Measurements from ENCODE around the gene CAPN5. TPM values are rescaled to one million over a fixed set of nuclear protein-coding genes. Genes with fewer than 3 reads are reported as not detected.

Gene CAPN5
- total and polyA plus RNA-seq, 2 of the 8 experiments (the other 6 are each of a cell fraction or from before 2014, with no cell fraction given), result 21.5 to 22.4 TPM

GRCh38 chr11:77127235-77127911 is 60.6 kb downstream of the CAPN5 start:
- Histone ChIP-seq H3K18ac (ENCODE audit: extremely low read depth, low read length) (no peak overlapping the region; the same call in 1 of the 2 replicates), H3K27me3 (replicated peaks in 1 of 4; ENCODE audit: control insufficient read depth in 3 of 4, extremely low read depth in 1 of 4, insufficient read depth in 3 of 4, low read length in 3 of 4) (peaks cover 0 to 2% (median 0%) of the 10 kb centered on the region in 4 experiments; a peak in 1 of 7 replicates), H3K56ac (replicated peaks; ENCODE audit: insufficient read length, low read depth, low read length) (no peak overlapping the region), H3K9ac (replicated peaks in 1 of 4; ENCODE audit: extremely low read depth in 1 of 4, low read depth in 3 of 4, low read length in 3 of 4) (no peak overlapping the region), H2AFZ (ENCODE audit: low read length) (peak overlapping the region; percentile 93), H3K23ac (ENCODE audit: insufficient read length) (no peak overlapping the region), H2BK5ac (ENCODE audit: low read depth, low read length) (peak overlapping the region; percentile 1; the same call in 1 of the 2 replicates), H2BK120ac (replicated peaks; ENCODE audit: low read depth, low read length) (peak overlapping the region; percentile 19), H4K8ac (ENCODE audit: extremely low read depth, insufficient read depth, low read length) (0 out of 2 replicates have a peak overlapping the region, but pooled peaks have one; percentile 63), H2BK20ac (ENCODE audit: low read length) (no peak overlapping the region; the same call in 1 of the 2 replicates), H2BK15ac (ENCODE audit: low read length) (peak overlapping the region; percentile 97; the same call in 1 of the 2 replicates), H2AK5ac (ENCODE audit: low read depth, low read length) (no peak overlapping the region), H3K4ac (replicated peaks; ENCODE audit: insufficient read length, low read depth, low read length) (no peak overlapping the region), H3K79me1 (ENCODE audit: low read depth, low read length) (no peaks in the 10 kb centered on the region), H2BK12ac (ENCODE audit: low read depth, low read length) (peak overlapping the region; percentile 1; the same call in 1 of the 2 replicates), H3K36me3 (ENCODE audit: control insufficient read depth in 2 of 4, insufficient read depth in 4 of 4, low read length in 3 of 4) (no peaks in the 10 kb centered on the region), H3K14ac (ENCODE audit: insufficient read length) (no peak overlapping the region), H3K4me3 (ENCODE audit: extremely low read depth in 1 of 4, insufficient read depth in 2 of 4, low read depth in 3 of 4, low read length in 4 of 4) (peak overlapping the region; percentile 5 to 59 (median 36); a peak in 7 of 8 replicates), H4K20me1 (replicated peaks in 1 of 2; ENCODE audit: control insufficient read depth in 1 of 2, insufficient read depth in 2 of 2, low read length in 2 of 2) (no peaks in the 10 kb centered on the region), H4K91ac (replicated peaks; ENCODE audit: insufficient read length, low read length) (peak overlapping the region; percentile 45), H3K4me1 (replicated peaks in 1 of 4; ENCODE audit: control insufficient read depth in 3 of 4, insufficient read depth in 4 of 4, low read length in 3 of 4) (peaks cover 4 to 15% (median 9%) of the 10 kb centered on the region in 4 experiments), H3K23me2 (ENCODE audit: low read depth, low read length) (0 out of 2 replicates have a peak, but pooled peaks cover 6% of the 10 kb centered on the region), H3K27ac (ENCODE audit: low read depth, low read length) (no peak overlapping the region), H3K79me2 (ENCODE audit: control insufficient read depth in 1 of 2, insufficient read depth in 2 of 2, low read length in 2 of 2) (no peaks in the 10 kb centered on the region), H4K5ac (ENCODE audit: insufficient read length, low read depth, low read length) (peak overlapping the region; percentile 35), H3K4me2 (ENCODE audit: insufficient read depth in 1 of 2, low read depth in 2 of 2, low read length in 2 of 2) (peak overlapping the region; percentile 32 to 82), H3K9me3 (ENCODE audit: insufficient read depth in 2 of 2, low read depth in 1 of 2, low read length in 1 of 2) (no peaks in the 10 kb centered on the region)
- DNase-seq (ENCODE audit: low read depth in 1 of 2, low spot score in 2 of 2), result peak in 1 of 2 experiments; percentile 89
- whole genome bisulfite sequencing, 2 experiments (ENCODE audit: extremely low coverage in 1 of 2, insufficient coverage in 1 of 2, insufficient read length in 1 of 2, insufficient replicate concordance in 2 of 2, low coverage in 1 of 2, low lambda C conversion rate in 2 of 2, missing lambda C conversion rate in 1 of 2), result 8% methylated on average over 27 of the region's 27 CpGs; no CpG with 5 or more reads in 1 of the 2 experiments
- CTCF ChIA-PET (ENCODE audit: partially characterized antibody), result interaction anchor here (0.6 to 13.9 kb wide), 52 partner anchors 9 to 492 kb away, joined by 3 to 248 read pairs (median 4); no protein-coding TSS in a partner anchor
- no peak for FAIRE-seq
- POLR2A ChIA-PET (ENCODE audit: partially characterized antibody), result interaction anchor here (0.8 to 2.7 kb wide), 6 partner anchors 17 to 62 kb away, joined by 3 to 8 read pairs (median 4); no protein-coding TSS in a partner anchor
- peak; percentile 46; the same call in 1 of the 2 replicates for TF ChIP-seq YY1 (IDR thresholded peaks at IDR 0.05; ENCODE audit: low read depth, low read length)
- no peak for TF ChIP-seq MAFK (IDR thresholded peaks at IDR 0.05; ENCODE audit: low read depth, low read length)
- TF ChIP-seq SUZ12 (IDR thresholded peaks at IDR 0.05; ENCODE audit: low read length), result no peak
- no peak for TF ChIP-seq BRCA1 (IDR thresholded peaks at IDR 0.05; ENCODE audit: low read depth, low read length)
- no peak for TF ChIP-seq POLR2A (IDR thresholded peaks at IDR 0.05; ENCODE audit: control extremely low read depth in 1 of 2, low read depth in 2 of 2, low read length in 2 of 2)
- 0 out of 2 replicates have a peak, but pooled peaks have one; percentile 14 for TF ChIP-seq TCF12 (IDR thresholded peaks at IDR 0.05; ENCODE audit: low read depth, low read length)
- TF ChIP-seq TAF7 (optimal IDR thresholded peaks at IDR 0.05; ENCODE audit: borderline replicate concordance, low read depth, low read length), result no peak
- peak; percentile 51; the same call in 1 of the 2 replicates for TF ChIP-seq GABPA (IDR thresholded peaks at IDR 0.05; ENCODE audit: borderline replicate concordance, insufficient read depth, low read length)
- peak; percentile 35 for TF ChIP-seq SAP30 (IDR thresholded peaks at IDR 0.05; ENCODE audit: insufficient read depth, insufficient replicate concordance, low read length)
- peak; percentile 78 to 85 for TF ChIP-seq RAD21 (IDR thresholded peaks at IDR 0.05 in 1 of 2, conservative IDR thresholded peaks at IDR 0.05 in 1 of 2; ENCODE audit: low read depth in 2 of 2, low read length in 2 of 2)
- TF ChIP-seq EZH2 (IDR thresholded peaks at IDR 0.05; ENCODE audit: low read depth, low read length, severe bottlenecking), result no peak
